ENCODE measurements around the gene LCE2B. TPM values are rescaled to one million over a fixed set of nuclear protein-coding genes. Genes with fewer than 3 reads are reported as not detected.
A peak's percentile ranks its signal among the peaks of the same experiment; 100 is the strongest.
"Not testable (repeated sequence)": the region's sequence is repeated elsewhere in the genome, so short reads cannot be mapped to it uniquely, and the experiment has no call there.

Gene LCE2B, protein sequence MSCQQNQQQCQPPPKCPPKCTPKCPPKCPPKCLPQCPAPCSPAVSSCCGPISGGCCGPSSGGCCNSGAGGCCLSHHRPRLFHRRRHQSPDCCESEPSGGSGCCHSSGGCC
- not detected for total RNA-seq

DNA sequence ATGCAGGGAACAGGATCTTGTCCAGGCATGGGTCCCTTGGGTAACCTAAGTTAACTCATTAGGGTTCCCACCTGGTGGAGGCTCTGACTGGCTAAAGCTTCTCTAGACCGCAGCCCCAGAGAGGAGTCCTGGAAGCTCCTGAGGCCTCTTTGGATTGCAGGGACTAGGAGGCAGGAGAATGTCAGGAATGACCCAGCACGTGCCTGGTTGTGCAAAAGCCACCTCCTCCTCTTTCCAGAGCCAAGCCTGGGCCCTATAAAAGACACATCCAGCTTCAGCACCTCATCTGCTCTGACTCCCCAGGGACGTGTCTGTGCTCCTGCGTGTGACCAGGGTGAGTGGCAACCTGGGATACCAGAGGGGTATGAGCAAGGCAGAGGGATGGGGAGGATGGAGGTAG is at the start of gene LCE2B:
LCE2B (plus strand) TSS at position 301 of the 400 bp plus-strand sequence. CDS start 721 bp downstream, outside the sequence.
- H3K27ac Mint-ChIP-seq; H3K4me1 Mint-ChIP-seq; H3K27me3 Mint-ChIP-seq; H3K4me3 Mint-ChIP-seq; H3K36me3 Mint-ChIP-seq; ATAC-seq (ENCODE audit: low read depth); DNase-seq; POLR2A ChIA-PET; H3K9me3 Mint-ChIP-seq: not testable (repeated sequence)

DNA sequence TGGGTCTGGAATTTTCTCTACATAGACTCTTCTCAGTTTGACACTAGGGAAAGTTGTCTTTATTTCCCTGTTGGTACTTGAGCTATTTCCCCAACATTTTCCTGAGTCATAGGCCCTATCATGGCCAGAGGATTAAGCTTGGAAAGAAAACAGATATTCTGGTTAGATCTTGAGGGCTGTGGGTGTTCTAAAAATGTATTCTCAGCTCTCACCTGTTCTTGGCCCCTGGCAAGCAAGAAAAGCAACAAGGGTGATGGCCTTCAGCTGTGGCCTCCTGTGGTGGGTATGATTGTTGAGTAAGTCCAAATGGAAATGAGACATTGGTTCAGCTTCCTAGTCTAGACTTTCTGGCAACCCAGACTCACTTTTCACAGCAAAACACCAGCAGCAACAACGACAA is 45.6 kb upstream of the LCE2B start:
- H3K9me3 Mint-ChIP-seq, result no peaks in the 10 kb centered on the region
- peaks cover 14% of the 10 kb centered on the region for H3K27me3 Mint-ChIP-seq
- H3K27ac Mint-ChIP-seq, result no peak overlapping the region
- DNase-seq (no peak), ATAC-seq (ENCODE audit: low read depth) (no peak)
- no peaks in the 10 kb centered on the region for H3K4me1 Mint-ChIP-seq
- H3K36me3 Mint-ChIP-seq, result no peaks in the 10 kb centered on the region
- H3K4me3 Mint-ChIP-seq, result no peak overlapping the region
- POLR2A ChIA-PET, result no interaction called here

DNA sequence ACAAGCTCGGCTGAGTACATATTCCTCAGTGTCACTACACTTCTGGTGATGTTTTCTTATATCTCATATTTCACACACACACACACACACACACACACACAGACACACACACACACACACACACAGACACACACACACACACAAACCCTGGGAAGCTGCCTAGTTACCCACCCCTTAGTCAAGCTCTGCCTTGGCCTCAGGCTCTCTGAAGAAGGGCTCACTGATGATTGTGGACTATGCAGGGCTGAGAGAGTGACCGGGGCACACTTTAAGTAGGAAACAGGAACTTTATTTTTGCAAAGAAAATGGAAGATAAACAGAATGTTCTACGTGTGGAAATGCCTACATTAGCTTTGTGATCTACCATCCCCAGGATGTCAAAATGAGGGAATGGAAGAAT is 42.0 kb upstream of the LCE2B start:
- Mint-ChIP-seq H3K9me3 (no peaks in the 10 kb centered on the region), H3K27me3 (peaks cover 11% of the 10 kb centered on the region), H3K27ac (no peak overlapping the region), H3K4me3 (no peak overlapping the region), H3K36me3 (no peaks in the 10 kb centered on the region), H3K4me1 (no peaks in the 10 kb centered on the region)
- no peak for ATAC-seq (ENCODE audit: low read depth)
- no peak for DNase-seq
- POLR2A ChIA-PET, result no interaction called here

DNA sequence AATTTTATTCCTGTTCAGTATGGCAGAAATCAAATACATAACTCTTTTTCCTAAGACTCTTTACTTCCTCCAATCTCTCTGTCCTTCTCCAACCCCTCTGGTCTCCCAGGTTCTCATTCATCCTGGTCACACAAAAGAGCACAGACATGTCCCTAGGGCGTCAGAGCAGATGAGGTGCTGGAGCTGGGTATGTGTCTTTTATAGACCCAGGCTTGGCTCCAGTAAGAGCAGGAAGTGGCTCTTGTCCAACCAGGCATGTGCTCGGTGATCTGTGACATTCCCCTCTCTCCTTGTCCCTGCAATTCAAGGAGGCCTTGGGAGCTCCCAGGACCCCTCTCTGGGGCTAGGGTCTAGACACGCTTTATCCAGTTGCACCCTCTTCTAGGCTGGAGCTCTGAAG is 40.8 kb upstream of the LCE2B start:
- Mint-ChIP-seq H3K4me3 (no peak overlapping the region), H3K27ac (no peak overlapping the region), H3K9me3 (no peaks in the 10 kb centered on the region), H3K27me3 (peaks cover 9% of the 10 kb centered on the region), H3K4me1 (no peaks in the 10 kb centered on the region), H3K36me3 (no peaks in the 10 kb centered on the region)
- POLR2A ChIA-PET, result no interaction called here
- DNase-seq, result no peak
- ATAC-seq (ENCODE audit: low read depth), result no peak

DNA sequence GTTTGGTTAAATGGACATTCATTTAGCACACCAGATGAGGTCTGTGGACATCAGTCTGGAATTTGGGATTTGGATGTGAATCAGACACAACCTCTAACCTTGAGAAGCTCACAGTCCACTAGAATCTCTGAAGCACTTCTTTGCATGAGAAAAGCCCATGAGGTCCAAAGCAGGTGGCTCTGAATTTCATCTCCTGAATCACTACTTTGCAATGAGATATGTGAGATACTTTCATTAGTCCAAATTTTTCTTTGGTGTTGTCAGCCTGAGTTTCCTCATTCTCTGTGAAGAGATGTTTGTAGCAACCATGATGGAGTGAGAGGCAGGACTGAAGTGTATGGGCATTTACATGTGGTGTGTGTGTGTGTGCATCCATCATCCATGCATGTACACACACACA is 39.3 kb upstream of the LCE2B start:
- Mint-ChIP-seq H3K27me3 (peaks cover 22% of the 10 kb centered on the region), H3K4me3 (no peak overlapping the region), H3K4me1 (no peaks in the 10 kb centered on the region), H3K27ac (no peak overlapping the region), H3K36me3 (no peaks in the 10 kb centered on the region), H3K9me3 (no peaks in the 10 kb centered on the region)
- POLR2A ChIA-PET, result no interaction called here
- DNase-seq (no peak), ATAC-seq (ENCODE audit: low read depth) (no peak)

DNA sequence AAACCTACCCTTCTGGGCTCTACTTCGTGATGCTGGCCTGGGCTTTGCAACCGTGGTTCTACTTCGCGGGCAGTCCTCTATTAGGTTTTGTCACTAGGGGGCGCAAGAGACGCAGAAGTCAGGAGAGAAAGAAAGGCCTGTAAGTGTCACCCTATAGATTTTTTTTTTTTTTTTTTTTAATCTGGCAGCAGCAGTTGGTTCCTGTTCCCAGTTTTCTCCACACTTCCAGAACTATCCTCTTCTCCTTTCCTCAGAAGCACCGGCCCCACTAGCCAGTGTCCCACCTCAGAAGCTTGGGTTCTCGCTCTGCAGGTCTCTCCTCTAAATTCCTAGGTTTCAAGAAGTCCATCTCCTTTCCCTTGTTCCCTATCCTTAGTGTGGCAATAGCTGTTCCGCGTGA is 31.8 kb upstream of the LCE2B start:
- Mint-ChIP-seq H3K36me3 (no peaks in the 10 kb centered on the region), H3K4me3 (no peak overlapping the region), H3K27me3 (peaks cover 24% of the 10 kb centered on the region), H3K27ac (no peak overlapping the region), H3K4me1 (peaks cover 2% of the 10 kb centered on the region), H3K9me3 (no peaks in the 10 kb centered on the region)
- DNase-seq (peak; percentile 42), ATAC-seq (ENCODE audit: low read depth) (peak; percentile 42)
- POLR2A ChIA-PET, result no interaction called here

DNA sequence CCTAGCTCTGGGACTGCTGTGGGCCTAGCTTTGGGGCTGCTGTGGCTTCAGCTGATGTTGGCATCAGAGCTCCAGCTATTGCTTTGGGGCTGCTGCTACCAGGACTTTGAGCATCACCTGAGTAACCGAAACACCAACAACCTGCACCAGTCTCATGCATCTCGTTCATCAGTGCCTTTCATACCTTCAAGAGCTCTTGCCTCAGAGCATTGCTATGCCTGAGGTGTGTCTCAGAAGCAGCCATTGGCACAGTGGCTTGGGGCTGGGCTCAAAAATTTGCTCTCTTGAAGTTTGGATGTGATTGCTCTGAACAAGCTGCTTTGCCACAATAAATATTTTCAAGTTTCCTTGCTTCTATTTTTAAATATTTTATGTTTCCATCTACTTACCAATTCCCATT is 29.5 kb upstream of the LCE2B start:
- Mint-ChIP-seq H3K36me3 (no peaks in the 10 kb centered on the region), H3K27me3 (peaks cover 13% of the 10 kb centered on the region), H3K4me3 (no peak overlapping the region), H3K9me3 (no peaks in the 10 kb centered on the region), H3K4me1 (peaks cover 2% of the 10 kb centered on the region), H3K27ac (no peak overlapping the region)
- no peak for ATAC-seq (ENCODE audit: low read depth)
- no peak for DNase-seq
- POLR2A ChIA-PET, result no interaction called here

DNA sequence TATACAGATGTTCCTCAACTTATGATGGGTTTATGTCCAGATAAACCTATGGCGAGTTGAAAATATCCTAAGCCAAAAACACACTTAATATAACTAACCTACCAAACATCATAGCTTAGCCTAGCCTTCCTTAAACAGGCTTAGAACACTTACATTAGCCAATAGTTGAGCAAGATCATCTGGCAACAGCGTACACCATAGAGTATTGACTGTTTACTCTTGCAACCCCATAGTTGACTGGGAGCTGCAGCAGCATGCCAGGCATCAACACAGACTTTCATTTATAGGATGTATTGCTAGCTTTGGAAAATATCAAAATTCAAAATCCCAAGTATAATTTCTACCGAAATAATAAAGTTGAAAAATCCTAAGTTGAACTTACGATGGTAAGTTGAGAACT is 28.2 kb upstream of the LCE2B start:
- H3K4me1 Mint-ChIP-seq, result peaks cover 2% of the 10 kb centered on the region
- no peak overlapping the region for H3K27ac Mint-ChIP-seq
- no peak for DNase-seq
- no peaks in the 10 kb centered on the region for H3K36me3 Mint-ChIP-seq
- no peak for ATAC-seq (ENCODE audit: low read depth)
- peaks cover 7% of the 10 kb centered on the region for H3K27me3 Mint-ChIP-seq
- POLR2A ChIA-PET, result no interaction called here
- H3K4me3 Mint-ChIP-seq, result no peak overlapping the region
- no peaks in the 10 kb centered on the region for H3K9me3 Mint-ChIP-seq

DNA sequence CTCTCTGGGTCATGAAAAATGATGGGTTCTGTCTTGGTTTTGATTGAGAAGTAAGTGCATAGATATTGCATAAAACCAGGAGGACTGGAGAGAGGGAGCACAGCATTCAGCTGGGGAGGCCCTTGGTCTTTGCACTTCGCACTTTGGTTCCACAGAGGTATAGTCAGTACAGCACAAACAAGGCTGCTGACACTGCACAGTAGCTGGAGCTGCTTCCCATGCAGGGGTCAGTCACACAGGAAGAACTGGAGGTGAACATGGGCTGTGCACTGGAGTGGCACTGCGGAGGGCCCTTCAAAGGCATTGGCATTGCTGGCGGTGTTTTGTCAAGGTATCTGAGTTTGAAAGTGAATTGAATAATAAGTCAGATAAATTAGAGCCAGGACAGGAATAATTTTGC is 27.3 kb upstream of the LCE2B start:
- H3K27ac Mint-ChIP-seq, result no peak overlapping the region
- POLR2A ChIA-PET, result no interaction called here
- H3K4me1 Mint-ChIP-seq, result peaks cover 2% of the 10 kb centered on the region
- no peak overlapping the region for H3K4me3 Mint-ChIP-seq
- ATAC-seq (ENCODE audit: low read depth) (no peak), DNase-seq (no peak)
- H3K36me3 Mint-ChIP-seq, result no peaks in the 10 kb centered on the region
- H3K9me3 Mint-ChIP-seq, result no peaks in the 10 kb centered on the region
- peaks cover 3% of the 10 kb centered on the region for H3K27me3 Mint-ChIP-seq

DNA sequence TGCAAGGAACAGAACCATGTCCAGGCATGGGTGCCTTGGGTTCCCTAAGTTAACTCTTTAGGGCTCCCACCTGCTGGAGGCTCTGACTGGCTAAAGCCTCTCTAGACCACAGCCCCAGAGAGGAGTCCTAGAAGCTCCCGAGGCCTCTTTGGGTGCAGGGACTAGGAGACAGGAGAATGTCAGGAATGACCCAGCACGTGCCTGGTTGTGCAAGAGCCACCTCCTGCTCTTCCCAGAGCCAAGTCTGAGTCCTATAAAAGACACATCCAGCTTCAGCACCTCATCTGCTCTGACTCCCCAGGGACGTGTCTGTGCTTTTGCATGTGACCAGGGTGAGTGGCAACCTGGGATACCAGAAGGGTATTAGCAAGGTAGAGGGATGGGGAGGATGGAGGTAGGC is 22.8 kb upstream of the LCE2B start, which contains the start of gene LCE2D:
LCE2D (plus strand) TSS at position 283 of the 400 bp plus-strand sequence. CDS start 726 bp downstream, outside the sequence.
- no peak within 1 kb of the TSS for H3K27ac Mint-ChIP-seq
- DNase-seq (no peak), ATAC-seq (ENCODE audit: low read depth) (no peak)
- H3K4me1 Mint-ChIP-seq, result no peaks in the 10 kb centered on the region
- no peaks in the 10 kb centered on the region for H3K9me3 Mint-ChIP-seq
- H3K27me3 Mint-ChIP-seq, result peaks cover 2% of the 10 kb centered on the region
- POLR2A ChIA-PET, result no interaction called here
- no peaks in the 10 kb centered on the region for H3K36me3 Mint-ChIP-seq
- no peak within 1 kb of the TSS for H3K4me3 Mint-ChIP-seq

DNA sequence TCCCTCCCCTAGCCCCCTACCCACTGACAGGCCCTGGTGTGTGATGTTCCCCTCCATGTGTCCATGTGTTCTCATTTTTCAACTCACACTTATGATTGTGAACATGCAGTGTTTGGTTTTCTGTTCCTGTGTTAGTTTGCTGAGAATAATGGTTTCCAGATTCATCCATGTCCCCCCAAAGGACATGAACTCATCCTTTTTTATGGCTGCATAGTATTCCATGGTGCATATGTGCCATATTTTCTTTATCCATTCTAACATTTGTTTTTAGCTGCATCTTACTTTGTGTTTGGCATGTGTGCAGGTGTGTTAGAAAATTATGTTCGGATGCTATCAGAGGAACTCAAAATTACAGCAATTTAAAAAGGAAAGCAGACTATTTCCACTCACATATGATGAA is 19.8 kb upstream of the LCE2B start:
- H3K4me1 Mint-ChIP-seq; DNase-seq; H3K36me3 Mint-ChIP-seq; H3K27ac Mint-ChIP-seq; H3K27me3 Mint-ChIP-seq; POLR2A ChIA-PET; H3K4me3 Mint-ChIP-seq; ATAC-seq (ENCODE audit: low read depth); H3K9me3 Mint-ChIP-seq: not testable (repeated sequence)

DNA sequence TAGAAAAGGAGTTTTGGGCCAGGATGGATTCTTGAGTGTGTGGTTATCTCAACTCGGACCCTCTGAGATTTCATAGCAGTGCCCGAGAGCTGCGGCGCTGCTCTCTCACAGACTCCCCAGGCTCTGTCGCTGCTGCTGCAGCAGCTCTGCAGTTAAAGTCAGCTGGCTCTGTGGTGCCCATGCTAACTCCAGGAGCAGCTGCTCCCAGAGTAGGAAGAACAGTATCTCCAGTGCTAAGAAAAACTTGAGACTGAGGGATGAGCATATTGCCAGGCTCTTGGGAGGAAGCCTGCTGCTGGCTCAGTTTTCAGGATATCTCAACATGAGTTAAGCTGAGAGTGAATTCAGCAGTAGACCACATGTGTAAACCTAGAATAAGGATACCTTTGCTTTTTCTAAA is 18.3 kb upstream of the LCE2B start:
- H3K9me3 Mint-ChIP-seq, result no peaks in the 10 kb centered on the region
- no peak overlapping the region for H3K27ac Mint-ChIP-seq
- DNase-seq, result no peak
- no peaks in the 10 kb centered on the region for H3K36me3 Mint-ChIP-seq
- H3K4me1 Mint-ChIP-seq, result no peaks in the 10 kb centered on the region
- H3K27me3 Mint-ChIP-seq, result peaks cover 8% of the 10 kb centered on the region
- no peak for ATAC-seq (ENCODE audit: low read depth)
- no peak overlapping the region for H3K4me3 Mint-ChIP-seq
- POLR2A ChIA-PET, result no interaction called here

DNA sequence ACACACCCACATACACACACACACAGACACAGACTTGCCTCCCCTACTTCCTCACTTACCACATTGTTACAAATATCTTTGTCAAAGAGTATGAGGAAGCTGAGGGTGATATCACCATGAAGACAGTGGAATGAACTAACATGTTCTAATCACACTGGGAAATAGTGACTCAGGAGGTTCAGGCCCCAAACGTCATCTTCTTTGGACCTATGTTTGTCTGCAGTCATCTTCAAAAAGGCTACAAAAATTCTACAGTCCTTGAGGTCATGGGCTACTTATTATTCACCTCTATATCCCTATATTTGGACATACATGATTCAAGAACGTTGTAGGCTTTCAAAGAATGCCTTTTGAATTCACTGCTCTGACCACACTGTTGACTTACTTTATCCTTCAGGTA is 12.9 kb upstream of the LCE2B start:
- no peak for ATAC-seq (ENCODE audit: low read depth)

DNA sequence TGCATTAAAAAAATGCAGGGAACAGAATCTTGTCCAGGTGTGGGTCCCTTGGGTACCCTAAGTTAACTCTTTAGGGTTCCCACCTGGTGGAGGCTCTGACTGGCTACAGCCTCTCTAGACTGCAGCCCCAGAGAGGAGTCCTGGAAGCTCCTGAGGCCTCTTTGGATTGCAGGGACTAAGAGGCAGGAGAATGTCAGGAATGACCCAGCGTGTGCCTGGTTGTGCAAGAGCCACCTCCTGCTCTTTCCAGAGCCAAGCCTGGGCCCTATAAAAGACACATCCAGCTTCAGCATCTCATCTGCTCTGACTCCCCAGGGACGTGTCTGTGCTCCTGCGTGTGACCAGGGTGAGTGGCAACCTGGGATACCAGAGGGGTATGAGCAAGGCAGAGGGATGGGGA is 10.9 kb upstream of the LCE2B start, which contains the start of gene LCE2C:
LCE2C (plus strand) TSS at position 297 of the 400 bp plus-strand sequence. CDS start 737 bp downstream, outside the sequence.
- POLR2A ChIA-PET; H3K27ac Mint-ChIP-seq; H3K4me1 Mint-ChIP-seq; ATAC-seq (ENCODE audit: low read depth); DNase-seq; H3K4me3 Mint-ChIP-seq; H3K36me3 Mint-ChIP-seq; H3K9me3 Mint-ChIP-seq: not testable (repeated sequence)
- H3K27me3 Mint-ChIP-seq, result peaks cover 19% of the 10 kb centered on the region

More for the DNA sequence above, 12.9 kb upstream of the LCE2B start:
- H3K27me3 Mint-ChIP-seq, result peaks cover 12% of the 10 kb centered on the region
- no peaks in the 10 kb centered on the region for H3K36me3 Mint-ChIP-seq
- H3K4me1 Mint-ChIP-seq, result no peaks in the 10 kb centered on the region
- POLR2A ChIA-PET, result no interaction called here
- DNase-seq, result no peak
- no peak overlapping the region for H3K4me3 Mint-ChIP-seq
- H3K9me3 Mint-ChIP-seq, result no peaks in the 10 kb centered on the region
- no peak overlapping the region for H3K27ac Mint-ChIP-seq

DNA sequence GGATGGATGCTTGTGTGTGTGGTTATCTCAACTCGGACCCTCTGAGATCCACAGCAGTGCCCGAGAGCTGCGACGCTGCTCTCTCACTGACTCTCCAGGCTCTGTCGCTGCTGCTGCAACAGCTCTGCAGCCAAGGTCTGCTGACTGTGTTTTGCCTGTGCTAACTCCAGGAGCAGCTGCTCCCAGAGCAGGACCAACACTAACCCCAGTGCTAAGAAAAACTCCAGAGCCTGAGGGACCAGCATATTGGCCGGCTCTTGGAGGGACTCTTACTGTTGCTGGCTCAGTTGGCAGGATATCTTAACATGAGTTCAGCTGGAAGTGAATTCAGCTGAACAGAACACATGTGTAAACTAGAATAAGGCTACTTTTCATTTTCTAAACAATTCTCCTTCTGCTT is 6.5 kb upstream of the LCE2B start:
- POLR2A ChIA-PET, result no interaction called here
- no peak overlapping the region for H3K27ac Mint-ChIP-seq
- no peak overlapping the region for H3K4me3 Mint-ChIP-seq

More for the DNA sequence above, 6.5 kb upstream of the LCE2B start:
- H3K9me3 Mint-ChIP-seq, result no peaks in the 10 kb centered on the region
- no peaks in the 10 kb centered on the region for H3K4me1 Mint-ChIP-seq
- DNase-seq (no peak), ATAC-seq (ENCODE audit: low read depth) (no peak)
- peaks cover 10% of the 10 kb centered on the region for H3K27me3 Mint-ChIP-seq
- H3K36me3 Mint-ChIP-seq, result no peaks in the 10 kb centered on the region

All from activated naive CD8-positive, alpha-beta T cell treated with anti-CD3 and anti-CD28 coated beads, Interleukin-2, amount 10 ng/mL, durations not matched to agents 7 days and 5 days (primary cell).